Fibroblast of pulmonary artery (primary cell): ENCODE results near the gene ANK2.

ENCODE experiments used
- DNase-seq: peaks from one replicate; pipeline ENCODE4 v3.0.0-alpha.2; 2010; ENCODE audit warnings: low read depth
- H3K4me3 ChIP-seq: replicated peaks from 2 replicates; pipeline ENCODE4 v1.5.1; 2011; ENCODE audit warnings: low read depth, mild to moderate bottlenecking, control low read depth, low read length, moderate library complexity
- CTCF ChIP-seq: IDR thresholded peaks from 2 replicates; pipeline ENCODE4 v1.5.1; 2011; ENCODE audit warnings: mild to moderate bottlenecking, control low read depth, low read length, inconsistent platforms; ENCODE audit errors: missing control alignments

Gene ANK2

DNA sequence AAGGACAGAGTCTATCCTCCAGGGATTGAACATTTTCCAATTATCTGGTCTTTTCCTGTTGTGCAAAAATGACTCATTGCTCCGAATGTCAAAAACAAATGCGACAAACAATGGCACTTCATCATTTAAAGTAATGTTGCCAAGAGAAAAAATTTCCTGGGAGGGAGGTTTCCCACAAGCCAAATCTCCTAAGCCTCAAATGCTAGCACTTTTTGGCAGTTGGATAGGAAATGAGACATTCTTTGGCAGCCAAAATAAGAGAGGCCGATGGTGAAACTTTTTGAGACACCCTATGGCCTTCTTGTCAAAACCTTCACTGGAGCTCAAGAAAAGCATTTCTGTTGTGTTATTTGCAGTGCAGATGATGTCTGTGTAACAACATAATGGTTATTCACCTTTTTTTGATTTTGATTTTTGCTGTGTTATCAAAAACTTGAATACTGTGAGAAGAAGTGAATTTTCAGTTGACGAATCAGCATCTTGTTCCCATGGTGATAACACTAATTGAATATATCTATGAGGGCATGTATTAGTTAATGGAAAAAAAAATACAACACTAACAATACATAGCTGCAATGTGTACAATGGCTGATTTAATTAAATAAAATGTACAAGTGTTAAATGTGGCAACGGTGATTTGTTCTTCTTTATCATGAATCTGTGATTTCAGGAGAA, 333.8 kb downstream of the ANK2 start:
- no peak for TF ChIP-seq CTCF
- peak; percentile 98 for DNase-seq

DNA sequence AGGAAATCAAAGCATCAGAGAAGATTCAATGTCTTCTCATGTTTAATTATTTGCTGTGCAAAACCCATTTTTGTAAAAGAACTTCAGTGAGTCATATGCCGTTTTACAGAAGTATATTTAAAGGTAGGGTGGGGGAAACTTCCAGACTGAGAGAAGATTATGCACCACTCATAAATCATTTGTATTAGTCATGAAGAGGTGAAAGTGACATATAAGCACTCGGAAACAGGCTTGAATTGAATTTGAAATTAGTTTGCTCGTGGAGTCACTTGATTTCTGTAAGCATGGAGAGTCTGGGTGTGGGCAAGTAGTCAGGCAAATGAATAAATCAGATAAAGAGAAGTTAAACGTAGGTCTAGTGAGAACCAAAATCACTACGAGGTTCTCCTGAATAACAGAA, 335.1 kb downstream of the ANK2 start:
- peak; percentile 64 for DNase-seq
- no peak overlapping the region for H3K4me3 ChIP-seq
- no peak for TF ChIP-seq CTCF

More for the DNA sequence above, 333.8 kb downstream of the ANK2 start:
- no peak overlapping the region for H3K4me3 ChIP-seq

GRCh38 chr4:113385281-113385899, 335.9 kb downstream of the ANK2 start:
- DNase-seq: no peak
- no peak overlapping the region for H3K4me3 ChIP-seq
- no peak for TF ChIP-seq CTCF

GRCh38 chr4:113389160-113389559, 339.7 kb downstream of the ANK2 start:
- DNase-seq: no peak
- H3K4me3 ChIP-seq: no peak overlapping the region
- TF ChIP-seq CTCF: no peak

GRCh38 chr4:113390850-113391249, 341.4 kb downstream of the ANK2 start:
- no peak overlapping the region for H3K4me3 ChIP-seq
- no peak for TF ChIP-seq CTCF
- DNase-seq: no peak

DNA sequence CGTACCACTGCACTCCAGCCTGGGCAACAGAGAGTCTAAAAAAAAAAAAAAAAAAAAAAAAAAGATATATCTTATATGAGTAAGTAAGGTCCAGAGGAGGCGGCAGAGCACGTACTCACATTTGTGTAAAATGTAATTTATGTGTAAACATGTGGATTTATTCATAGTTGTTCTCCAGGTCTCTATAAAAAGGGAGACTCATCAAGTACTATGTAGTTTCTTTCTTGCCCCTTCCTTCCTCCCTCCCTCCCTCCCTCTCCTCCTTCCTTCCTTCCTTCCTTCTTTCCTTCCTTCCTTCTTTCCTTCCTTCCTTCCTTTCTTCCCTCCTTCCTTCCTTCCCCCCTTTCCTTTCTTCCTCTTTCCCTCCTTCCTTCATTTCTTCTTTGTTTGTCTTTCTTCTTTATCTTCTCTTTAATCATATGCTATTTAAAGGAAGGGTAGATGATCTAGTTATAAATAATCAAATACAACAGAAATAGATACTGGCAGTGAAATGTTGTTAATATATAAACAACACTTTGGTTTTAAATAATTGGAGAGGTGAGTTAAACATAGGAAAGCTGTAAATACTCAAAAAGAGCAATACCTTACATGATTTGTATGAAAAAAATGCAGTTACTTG, 344.8 kb downstream of the ANK2 start:
- no peak overlapping the region for H3K4me3 ChIP-seq
- no peak for TF ChIP-seq CTCF
- DNase-seq: no peak
